HG02610 (cell line): ENCODE data around the gene USPL1.

Experiments used
- ATAC-seq: cut with Tn5 transposase; IDR thresholded peaks from one replicate; pipeline ENCODE4 v1.9.1; 2021; ENCODE audit warnings: mild to moderate bottlenecking, moderate library complexity; ENCODE audit not compliant: unreplicated experiment

USPL1 gene

DNA sequence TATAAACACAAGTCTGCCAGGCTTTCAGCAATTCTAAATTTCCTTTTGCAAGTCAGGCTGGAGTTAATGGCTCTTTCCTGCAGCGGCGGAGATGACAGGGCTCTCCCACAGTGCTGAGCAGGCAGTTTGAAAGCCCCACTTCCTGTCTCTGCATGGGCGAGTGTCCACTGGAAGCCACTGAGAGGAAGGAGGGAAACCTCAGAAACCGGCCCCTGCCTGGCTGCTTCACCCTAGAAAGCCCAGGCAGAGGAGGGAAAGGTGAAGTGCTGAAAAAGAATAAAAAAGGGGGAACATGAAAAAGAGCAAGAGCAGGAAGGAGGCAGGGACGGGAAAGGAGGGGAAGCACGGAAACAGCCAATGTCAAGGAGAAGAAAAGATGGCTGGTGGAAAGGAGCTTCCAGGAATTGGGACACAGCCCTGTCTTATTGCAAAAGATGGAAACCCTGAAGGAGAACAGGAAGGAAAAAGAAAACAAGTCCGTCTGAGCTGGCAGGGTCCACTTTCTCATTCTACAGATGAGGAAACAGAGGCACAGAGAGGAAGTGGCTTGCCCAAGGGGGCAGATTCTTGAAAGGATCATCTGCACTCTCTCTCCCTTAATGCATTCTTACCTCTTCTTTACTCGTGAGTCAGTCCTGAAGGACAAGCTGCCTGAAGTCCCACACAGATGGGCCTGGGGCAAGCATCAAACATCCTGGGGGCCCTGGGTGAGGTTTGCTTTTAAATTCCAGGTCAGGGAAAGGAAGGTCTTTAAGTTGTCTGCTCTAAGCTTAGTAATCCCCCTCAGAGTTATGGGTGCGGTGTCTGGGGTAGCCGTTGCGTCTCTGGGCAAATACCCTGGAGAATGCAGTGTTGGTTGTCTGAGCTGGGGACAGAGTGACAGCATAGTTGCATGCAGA, 78.8 kb downstream of the USPL1 start:
- ATAC-seq: no peak

DNA sequence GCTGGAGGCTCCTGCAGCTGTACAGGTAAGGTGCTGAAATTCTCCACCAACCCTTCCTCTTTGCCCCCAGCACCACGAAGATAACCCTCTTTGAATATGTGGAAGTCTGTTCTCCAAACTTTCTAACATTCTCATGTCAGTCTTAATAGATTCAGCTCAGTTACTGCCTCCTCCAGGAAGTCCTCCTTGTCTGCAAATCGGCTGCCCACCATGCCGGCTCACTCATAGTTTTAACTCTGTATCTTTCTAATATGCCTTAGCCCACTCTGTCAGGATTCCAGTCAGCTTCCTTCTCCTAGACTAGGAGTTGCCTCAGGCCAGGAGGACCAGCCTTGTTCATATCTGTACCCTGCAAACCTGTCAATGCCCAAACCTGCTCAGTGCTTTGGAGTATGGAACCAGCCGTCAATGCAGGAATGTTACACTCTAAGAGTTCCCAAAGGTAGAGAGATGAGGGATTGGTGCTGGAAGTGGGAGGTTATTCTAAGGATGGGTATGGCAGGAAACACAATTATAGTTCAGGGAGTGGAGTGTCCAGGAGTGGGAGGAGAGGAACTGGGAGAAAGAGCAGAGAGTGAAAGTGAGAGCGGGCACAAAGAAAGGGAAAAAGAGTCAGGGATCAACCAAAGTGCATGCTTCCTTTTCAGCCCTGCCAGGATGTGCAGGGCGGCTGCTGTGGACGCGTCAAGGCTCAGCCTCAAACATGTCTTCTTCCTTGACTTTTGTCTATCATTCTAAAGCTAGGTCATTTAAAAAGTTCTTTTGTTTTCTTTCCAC, 79.6 kb downstream of the USPL1 start:
- ATAC-seq: no peak

DNA sequence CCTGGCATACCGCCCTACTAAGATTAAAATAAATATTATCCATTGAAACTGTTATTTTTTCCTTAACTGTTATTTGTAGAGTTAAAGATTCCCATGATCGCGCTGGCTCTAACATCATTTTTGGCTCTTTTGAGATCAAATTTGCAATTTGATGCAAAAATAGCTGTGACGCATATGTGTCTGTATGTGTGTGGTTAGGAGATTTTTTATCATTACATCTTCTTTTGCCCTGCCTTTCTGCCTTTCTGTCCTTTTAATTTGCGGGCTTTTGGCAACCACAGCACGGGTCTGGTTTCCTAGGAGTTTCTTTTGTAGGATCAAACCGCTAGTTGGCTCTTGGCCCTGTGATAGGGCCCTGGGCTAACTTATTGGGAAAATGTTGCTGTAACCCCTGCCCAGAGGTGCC, 80.3 kb downstream of the USPL1 start:
- ATAC-seq: no peak

DNA sequence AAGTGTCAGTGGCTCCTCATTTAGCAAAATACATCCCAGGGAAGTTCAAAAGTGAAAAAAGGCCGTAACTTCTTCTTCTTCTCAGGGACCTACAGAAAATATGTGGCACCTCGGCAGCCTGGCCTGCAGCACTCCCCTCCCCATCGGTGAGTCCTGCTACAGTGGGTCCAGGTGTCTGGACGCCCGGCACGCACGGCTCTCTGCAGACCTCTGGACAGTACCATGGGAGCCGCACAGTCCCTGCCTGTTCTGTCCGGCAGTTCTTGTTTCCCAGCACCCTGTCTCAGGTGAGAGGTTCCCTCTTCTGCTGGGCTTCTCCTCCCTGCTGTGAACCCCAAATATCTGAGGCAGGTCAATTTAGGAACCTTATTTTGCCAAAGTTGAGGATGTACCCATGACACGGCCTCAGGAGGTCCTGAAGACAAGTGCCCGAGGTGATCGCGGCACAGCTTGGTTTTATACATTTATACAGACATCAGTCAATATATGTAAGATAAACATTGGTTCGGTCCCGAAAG, 80.8 kb downstream of the USPL1 start:
- no peak for ATAC-seq

DNA sequence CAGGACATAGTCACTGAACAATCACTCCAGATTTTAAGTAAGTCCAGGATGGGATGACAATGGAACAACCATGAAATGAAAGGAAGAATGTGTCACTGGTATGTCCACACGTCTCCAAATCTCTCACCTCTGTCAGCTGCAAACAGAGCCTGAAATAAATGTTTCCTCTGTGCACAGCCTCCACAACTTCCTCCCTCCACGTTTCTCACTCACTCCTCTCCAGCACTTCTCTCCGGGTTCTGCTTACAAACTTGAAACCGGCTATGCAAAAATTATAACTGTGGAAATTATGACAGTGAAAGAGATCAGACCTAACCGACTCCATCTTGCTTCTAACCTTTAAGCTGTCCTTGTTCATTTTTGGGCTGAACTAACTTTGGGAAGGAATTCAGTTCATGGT, 82.6 kb downstream of the USPL1 start:
- no peak for ATAC-seq

DNA sequence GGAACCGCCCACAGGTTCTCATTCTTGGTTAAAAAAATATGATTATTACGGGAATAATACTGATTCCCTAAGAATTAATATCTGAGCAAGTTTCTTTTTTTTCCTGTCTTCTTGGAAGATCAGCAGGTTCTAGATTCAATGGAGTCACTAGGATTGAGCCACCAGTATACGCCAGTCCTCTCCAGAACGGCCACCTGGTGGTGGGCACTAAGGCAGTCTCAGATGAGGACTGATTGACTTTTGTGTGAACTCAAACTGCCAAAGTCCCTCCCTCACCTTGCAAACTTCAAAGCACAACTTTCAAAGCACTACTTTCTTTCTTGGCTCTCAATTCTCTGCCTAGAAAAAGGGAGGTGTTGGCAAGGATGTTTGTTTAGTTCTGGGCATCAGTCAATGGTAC, 84.3 kb downstream of the USPL1 start:
- no peak for ATAC-seq

DNA sequence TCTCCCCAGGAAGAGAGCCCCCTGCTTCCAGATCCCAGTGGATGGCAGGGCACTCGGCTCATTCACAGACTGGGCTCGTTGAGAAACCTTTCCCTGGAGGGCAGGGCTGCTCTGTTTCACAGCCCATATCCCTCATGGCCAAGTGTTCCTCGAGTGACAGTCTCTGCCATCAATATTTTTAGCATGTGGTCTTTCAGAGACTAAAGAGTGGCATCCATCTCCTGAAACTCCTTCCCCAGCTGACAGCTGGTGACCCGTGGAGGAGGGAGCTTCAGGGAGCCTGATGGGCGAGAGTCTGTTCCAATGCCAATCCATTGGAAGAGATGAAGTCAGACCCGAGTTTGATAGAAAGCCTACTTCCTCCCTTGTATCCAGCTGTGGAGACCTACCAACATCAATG, 86.9 kb downstream of the USPL1 start:
- ATAC-seq: no peak

DNA sequence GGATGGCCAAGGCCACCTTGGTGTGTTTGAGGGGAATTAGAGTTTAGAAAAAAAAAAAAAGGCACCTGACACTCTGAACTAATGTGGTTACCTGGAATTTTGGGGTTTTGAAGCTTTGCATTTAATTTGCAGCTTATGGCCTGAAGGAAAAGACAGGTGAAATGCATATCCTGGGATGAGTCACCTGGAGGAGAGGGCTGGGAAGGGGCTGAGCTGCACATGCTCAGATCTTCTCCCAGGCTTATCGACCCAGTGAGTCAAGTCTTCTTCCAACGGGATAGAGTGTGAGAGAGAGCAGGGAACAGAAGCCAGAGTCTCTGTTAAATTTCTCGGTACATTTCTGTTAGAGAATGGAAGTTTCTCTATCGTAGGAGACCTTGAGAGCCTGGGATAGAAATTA, 88.0 kb downstream of the USPL1 start:
- no peak for ATAC-seq

DNA sequence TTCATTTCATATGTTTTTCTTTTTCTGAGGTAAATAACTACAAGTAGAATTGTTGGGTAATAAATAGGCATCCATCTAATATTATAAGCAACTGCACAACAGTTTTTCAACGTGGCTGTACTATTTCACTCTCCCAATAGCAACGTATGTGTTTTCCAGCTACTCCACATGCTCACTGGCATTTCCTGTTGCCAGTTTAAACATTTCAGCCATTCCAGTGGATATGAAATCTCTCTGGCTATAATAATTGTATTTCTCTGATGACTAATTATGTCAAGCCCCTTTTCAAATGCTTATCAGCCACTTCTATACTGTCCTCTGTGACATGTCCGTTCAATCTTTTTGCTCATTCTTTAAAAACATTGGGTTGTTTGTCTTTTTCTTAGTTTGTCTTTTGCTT, 90.8 kb downstream of the USPL1 start:
- ATAC-seq: no peak
